IMR-90 (cell line): ENCODE data around the gene DDOST. TPM values are rescaled to one million over a fixed set of nuclear protein-coding genes. Genes with fewer than 3 reads are reported as not detected.
A peak's percentile ranks its signal among the peaks of the same experiment; 100 is the strongest.

Experiments used
- ATAC-seq: fragments of 200-7000 bp; cut with Tn5 transposase; 2 replicates; pipeline ENCODE4 v1.9.1; 2020; ENCODE audit warnings: low read depth, mild to moderate bottlenecking, moderate library complexity
- BruUV-seq: library from RNA; stranded (reverse); fragments of 400-500 nt; replicated peaks from 2 replicates; lab custom pipeline; 2021; lab: Mats Ljungman, UMichigan
- CTCF ChIA-PET: fragments of 300-600 bp; formaldehyde crosslinking; extraction: SDS; loops from one replicate; lab custom pipeline; 2021; ENCODE audit warnings: antibody characterized with exemption; lab: Yijun Ruan, JAX
- POLR2A ChIA-PET: fragments of 300-600 bp; sonication (Branson Sonifier 250); formaldehyde crosslinking; loops from one replicate; lab custom pipeline; 2022; ENCODE audit warnings: antibody characterized with exemption; ENCODE audit not compliant: unreplicated experiment; lab: Charles Lee
- DNase-seq: peaks from one replicate; pipeline ENCODE4 v3.0.0; 2013
- H2AFZ ChIP-seq: replicated peaks from 2 replicates; pipeline ENCODE3; 2013; ENCODE audit warnings: low read length, mild to moderate bottlenecking; ENCODE audit not compliant: poor library complexity
- H2AK5ac ChIP-seq: 2 replicates; pipeline ENCODE4 v1.6.1; 2013; ENCODE audit warnings: low read depth, low read length, inconsistent platforms
- H2AK9ac ChIP-seq: replicated peaks from 2 replicates; pipeline ENCODE3; 2013; ENCODE audit warnings: mild to moderate bottlenecking, low read depth, low read length, moderate library complexity; ENCODE audit not compliant: poor library complexity
- H2BK120ac ChIP-seq: 2 replicates; pipeline ENCODE4 v1.6.1; 2013; ENCODE audit warnings: low read depth, low read length, inconsistent platforms
- H2BK15ac ChIP-seq: 3 replicates; pipeline ENCODE4 v1.6.1; 2013; ENCODE audit warnings: low read depth, low read length, inconsistent platforms
- H2BK20ac ChIP-seq: 2 replicates; pipeline ENCODE4 v1.6.1; 2013; ENCODE audit warnings: low read depth, mild to moderate bottlenecking, inconsistent platforms, low read length, moderate library complexity
- H2BK5ac ChIP-seq: 2 replicates; pipeline ENCODE4 v1.6.1; 2013; ENCODE audit warnings: mild to moderate bottlenecking, low read depth, low read length, inconsistent platforms; ENCODE audit not compliant: poor library complexity, severe bottlenecking
- H3K14ac ChIP-seq: replicated peaks from 2 replicates; pipeline ENCODE4 v1.6.1; 2013; ENCODE audit warnings: low read depth, low read length, inconsistent platforms
- H3K18ac ChIP-seq: 2 replicates; pipeline ENCODE4 v1.6.1; 2013; ENCODE audit warnings: low read depth, low read length, control low read depth
- H3K23ac ChIP-seq: 2 replicates; pipeline ENCODE4 v1.6.1; 2013; ENCODE audit warnings: low read depth, low read length, inconsistent platforms
- H3K27ac ChIP-seq: 2 replicates; pipeline ENCODE4 v1.5.1; 2013; ENCODE audit warnings: mild to moderate bottlenecking, control low read depth, low read length; ENCODE audit not compliant: insufficient read depth
- H3K27me3 ChIP-seq: 2 replicates; pipeline ENCODE4 v1.6.1; 2013; ENCODE audit warnings: low read length; ENCODE audit not compliant: control insufficient read depth, insufficient read depth
- H3K36me3 ChIP-seq: 2 replicates; pipeline ENCODE4 v1.6.1; 2013; ENCODE audit warnings: low read length, mixed read lengths; ENCODE audit not compliant: control insufficient read depth, insufficient read depth
- H3K4ac ChIP-seq: 2 replicates; pipeline ENCODE4 v1.6.1; 2013; ENCODE audit warnings: low read depth, low read length, inconsistent platforms
- H3K4me1 ChIP-seq: 2 replicates; pipeline ENCODE4 v1.6.1; 2013; ENCODE audit warnings: low read length, mixed read lengths; ENCODE audit not compliant: control insufficient read depth, insufficient read depth
- H3K4me2 ChIP-seq: 2 replicates; pipeline ENCODE4 v1.6.1; 2013; ENCODE audit warnings: low read depth, mild to moderate bottlenecking, control low read depth, low read length, moderate library complexity
- H3K4me3 ChIP-seq: 2 replicates; pipeline ENCODE4 v1.5.1; 2013; ENCODE audit warnings: low read depth, mild to moderate bottlenecking, control low read depth, low read length, moderate library complexity; ENCODE audit not compliant: insufficient read depth
- H3K56ac ChIP-seq: 2 replicates; pipeline ENCODE4 v1.6.1; 2013; ENCODE audit warnings: low read length, inconsistent platforms; ENCODE audit not compliant: insufficient read depth; ENCODE audit errors: extremely low read depth
- H3K79me1 ChIP-seq, 2 experiments: 2 replicates each; pipeline ENCODE4 v1.6.1; 2013; ENCODE audit warnings: low read length in 2 of 2, inconsistent platforms in 1 of 2, low read depth in 1 of 2
- H3K9ac ChIP-seq: 2 replicates; pipeline ENCODE4 v1.6.1; 2013; ENCODE audit warnings: low read depth, low read length, control low read depth
- H3K9me1 ChIP-seq: 2 replicates; pipeline ENCODE4 v1.6.1; 2013; ENCODE audit warnings: low read length, inconsistent platforms; ENCODE audit not compliant: insufficient read depth
- H3K9me3 ChIP-seq: 2 replicates; pipeline ENCODE4 v1.6.1; 2013; ENCODE audit warnings: low read length; ENCODE audit not compliant: control insufficient read depth, insufficient read depth
- H4K20me1 ChIP-seq: 2 replicates; pipeline ENCODE4 v1.6.1; 2013; ENCODE audit warnings: low read length, inconsistent platforms; ENCODE audit not compliant: insufficient read depth
- H4K5ac ChIP-seq: 2 replicates; pipeline ENCODE4 v1.6.1; 2013; ENCODE audit warnings: mild to moderate bottlenecking, low read depth, low read length, control low read depth
- H4K8ac ChIP-seq, 2 experiments: 2 replicates each; pipeline ENCODE4 v1.6.1; 2013; ENCODE audit warnings: low read depth in 2 of 2, low read length in 2 of 2, control low read depth in 1 of 2, inconsistent platforms in 1 of 2
- H4K91ac ChIP-seq: 2 replicates; pipeline ENCODE4 v1.6.1; 2013; ENCODE audit warnings: low read depth, low read length, inconsistent platforms; ENCODE audit not compliant: insufficient read depth
- BHLHE40 ChIP-seq: fragments of 150-350 bp; IDR thresholded peaks from 2 replicates; pipeline ENCODE4 v1.6.1; 2016; ENCODE audit warnings: mild to moderate bottlenecking, low read depth, low read length
- CEBPB ChIP-seq: IDR thresholded peaks from 2 replicates; pipeline ENCODE4 v1.6.1; 2012; ENCODE audit warnings: low read depth, low read length, improper control_type of control experiment
- CHD1 ChIP-seq: IDR thresholded peaks from 2 replicates; pipeline ENCODE4 v1.6.1; 2012; ENCODE audit warnings: low read depth, low read length, improper control_type of control experiment
- FOS ChIP-seq: fragments of 150-350 bp; IDR thresholded peaks from 2 replicates; pipeline ENCODE4 v1.6.1; 2016; ENCODE audit warnings: low read depth, low read length
- MAFK ChIP-seq: IDR thresholded peaks from 2 replicates; pipeline ENCODE4 v1.6.1; 2012; ENCODE audit warnings: low read depth, low read length, improper control_type of control experiment
- MAZ ChIP-seq: IDR thresholded peaks from 2 replicates; pipeline ENCODE4 v1.6.1; 2012; ENCODE audit warnings: low read depth, mild to moderate bottlenecking, low read length, improper control_type of control experiment, moderate library complexity, borderline replicate concordance
- MXI1 ChIP-seq: IDR thresholded peaks from 2 replicates; pipeline ENCODE4 v1.6.1; 2012; ENCODE audit warnings: low read depth, mild to moderate bottlenecking, low read length, moderate library complexity, borderline replicate concordance
- NFE2L2 ChIP-seq: fragments of 150-350 bp; IDR thresholded peaks from 2 replicates; pipeline ENCODE4 v1.6.1; 2016; ENCODE audit warnings: low read depth, mild to moderate bottlenecking, low read length
- POLR2A ChIP-seq: IDR thresholded peaks from 2 replicates; pipeline ENCODE4 v1.6.1; 2012; ENCODE audit warnings: mild to moderate bottlenecking, low read depth, low read length
- RAD21 ChIP-seq: IDR thresholded peaks from 2 replicates; pipeline ENCODE4 v1.6.1; 2012; ENCODE audit warnings: low read length, improper control_type of control experiment
- RCOR1 ChIP-seq: IDR thresholded peaks from 2 replicates; pipeline ENCODE4 v1.6.1; 2012; ENCODE audit warnings: mild to moderate bottlenecking, low read length, improper control_type of control experiment; ENCODE audit not compliant: insufficient replicate concordance
- RFX5 ChIP-seq: IDR thresholded peaks from 2 replicates; pipeline ENCODE4 v1.8.0; 2012; ENCODE audit warnings: low read depth, mild to moderate bottlenecking, low read length, moderate library complexity
- SMC3 ChIP-seq: fragments of 150-350 bp; IDR thresholded peaks from 2 replicates; pipeline ENCODE4 v1.6.1; 2016; ENCODE audit warnings: low read depth, mild to moderate bottlenecking, antibody characterized with exemption, low read length, moderate library complexity
- WGBS, 2 experiments: methylation state at CpG; one replicate each; pipeline versions ENCODE4 v1.1.5 to v1.1.7; 2013; ENCODE audit warnings: missing lambda C conversion rate in 2 of 2; ENCODE audit not compliant: insufficient read length in 1 of 2; ENCODE audit errors: extremely low coverage in 2 of 2; 5-methylcytosine and 5-hydroxymethylcytosine counted together
- dilution Hi-C: fragments of 300-500 bp; cut with HindIII; formaldehyde crosslinking; loops from one replicate; pipeline ENCODE4 v1.14.3; 2018; ENCODE audit warnings: low sequenced_read_pairs; ENCODE audit not compliant: unreplicated experiment
- in situ Hi-C: fragments of 300-500 bp; cut with MboI; formaldehyde crosslinking; loops from 3 replicates; pipeline ENCODE4 v1.14.3; 2019; ENCODE audit warnings: low sequenced_read_pairs, inconsistent platforms, mixed read lengths
- intact Hi-C: fragments of 100-400 bp; cut with micrococcal nuclease; formaldehyde crosslinking; loops from 2 replicates; pipeline ENCODE4 v1.10.0; 2022
- polyA plus RNA-seq, 3 experiments: library from polyadenylated mRNA; depleted of rRNA; stranded (reverse); fragments of >200 nt; gene quantifications; 2 replicates each; pipeline ENCODE4 v1.2.3, GENCODE V29; 2012; ENCODE audit warnings: low replicate concordance in 1 of 3
- total RNA-seq: library from RNA; depleted of rRNA; stranded (reverse); fragments of >200 nt; gene quantifications from 2 replicates; pipeline ENCODE4 v1.2.3, GENCODE V29; 2012
- TF ChIP-seq, protein P1 (sequence below): fragments of 150-350 bp; IDR thresholded peaks from 2 replicates; pipeline ENCODE4 v1.6.1; 2017; ENCODE audit warnings: mild to moderate bottlenecking, antibody characterized with exemption, low read length, low read depth
- TF ChIP-seq, protein P2 (sequence below): conservative IDR thresholded peaks from 2 replicates; pipeline ENCODE4 v1.5.1; 2012; ENCODE audit warnings: mild to moderate bottlenecking, low read depth, low read length, improper control_type of control experiment
- TF ChIP-seq, protein P3 (sequence below): fragments of 150-350 bp; IDR thresholded peaks from 2 replicates; pipeline ENCODE4 v1.6.1; 2016; ENCODE audit warnings: low read depth, mild to moderate bottlenecking, low read length, moderate library complexity, borderline replicate concordance

DDOST gene
- total and polyA plus RNA-seq, 2 of the 4 experiments (the other 2 are of a cell fraction) = 179 to 477 TPM

DNA sequence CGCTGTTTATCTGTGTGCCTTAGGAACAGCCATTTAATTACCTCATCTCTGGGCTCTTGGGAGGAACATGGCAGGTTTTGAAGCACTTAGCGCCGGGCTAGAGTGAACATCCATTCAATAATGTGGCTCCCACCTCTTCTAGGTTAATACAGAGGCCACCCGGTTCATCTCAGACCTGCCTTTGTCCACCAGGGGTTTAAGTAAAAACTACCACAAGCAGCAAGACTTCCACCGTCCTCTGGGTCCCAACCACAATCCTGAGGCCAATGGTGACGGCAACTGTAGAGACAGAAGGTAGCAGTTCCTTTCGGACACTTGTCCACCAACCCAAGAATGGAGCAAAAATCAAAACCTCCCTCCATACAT is 924 bp upstream of the DDOST start:
- CTCF ChIA-PET = interaction anchor here (1.1 kb wide), 1 partner anchor 533 kb away, joined by 3 read pairs; no protein-coding TSS in a partner anchor
- ATAC-seq = no peak
- Histone ChIP-seq H3K56ac (0 out of 2 replicates have a peak overlapping the region, but pooled peaks have one; percentile 41), H4K5ac (peak overlapping the region; percentile 94), H3K23ac (no peak overlapping the region), H2AK5ac (peak overlapping the region; percentile 73), H2BK5ac (peak overlapping the region; percentile 78), H2BK15ac (no peak overlapping the region), H3K79me1 (peaks cover 26 to 50% of the 10 kb centered on the region in 2 experiments), H4K20me1 (no peaks in the 10 kb centered on the region; the same call in 1 of the 2 replicates), H3K4me1 (peaks cover 4% of the 10 kb centered on the region), H3K9me1 (peaks cover 9% of the 10 kb centered on the region), H4K91ac (peak overlapping the region; percentile 86), H3K4ac (peak overlapping the region; percentile 89), H3K36me3 (peaks cover 7% of the 10 kb centered on the region), H3K18ac (no peak overlapping the region), H3K4me2 (peak overlapping the region; percentile 96), H3K9ac (peak overlapping the region; percentile 89), H2BK120ac (no peak overlapping the region), H3K27ac (peak overlapping the region; percentile 87), H3K14ac (peak overlapping the region; percentile 55), H4K8ac (peak overlapping the region; percentile 98 to 99), H3K9me3 (no peaks in the 10 kb centered on the region), H2AK9ac (peak overlapping the region; percentile 72), H3K4me3 (peak overlapping the region; percentile 75), H2AFZ (peak overlapping the region; percentile 93), H3K27me3 (no peaks in the 10 kb centered on the region), H2BK20ac (no peak overlapping the region)
- BruUV-seq = no TSS peak
- in situ Hi-C loops (no loop called here), intact Hi-C loops (loop anchor here (1.0 kb wide), 1 partner anchor 36 kb away; no protein-coding TSS in a partner anchor), dilution Hi-C loops (no loop called here)
- no peak for DNase-seq
- TF ChIP-seq SMC3 (no peak), RCOR1 (no peak), RFX5 (no peak), FOS (no peak), CEBPB (no peak), MAFK (no peak), CHD1 (no peak), BHLHE40 (no peak), NFE2L2 (no peak), MAZ (no peak), RAD21 (no peak), POLR2A (no peak), MXI1 (no peak)
- TF ChIP-seq, protein P1, sequence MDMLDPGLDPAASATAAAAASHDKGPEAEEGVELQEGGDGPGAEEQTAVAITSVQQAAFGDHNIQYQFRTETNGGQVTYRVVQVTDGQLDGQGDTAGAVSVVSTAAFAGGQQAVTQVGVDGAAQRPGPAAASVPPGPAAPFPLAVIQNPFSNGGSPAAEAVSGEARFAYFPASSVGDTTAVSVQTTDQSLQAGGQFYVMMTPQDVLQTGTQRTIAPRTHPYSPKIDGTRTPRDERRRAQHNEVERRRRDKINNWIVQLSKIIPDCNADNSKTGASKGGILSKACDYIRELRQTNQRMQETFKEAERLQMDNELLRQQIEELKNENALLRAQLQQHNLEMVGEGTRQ = no peak
- TF ChIP-seq, protein P2, sequence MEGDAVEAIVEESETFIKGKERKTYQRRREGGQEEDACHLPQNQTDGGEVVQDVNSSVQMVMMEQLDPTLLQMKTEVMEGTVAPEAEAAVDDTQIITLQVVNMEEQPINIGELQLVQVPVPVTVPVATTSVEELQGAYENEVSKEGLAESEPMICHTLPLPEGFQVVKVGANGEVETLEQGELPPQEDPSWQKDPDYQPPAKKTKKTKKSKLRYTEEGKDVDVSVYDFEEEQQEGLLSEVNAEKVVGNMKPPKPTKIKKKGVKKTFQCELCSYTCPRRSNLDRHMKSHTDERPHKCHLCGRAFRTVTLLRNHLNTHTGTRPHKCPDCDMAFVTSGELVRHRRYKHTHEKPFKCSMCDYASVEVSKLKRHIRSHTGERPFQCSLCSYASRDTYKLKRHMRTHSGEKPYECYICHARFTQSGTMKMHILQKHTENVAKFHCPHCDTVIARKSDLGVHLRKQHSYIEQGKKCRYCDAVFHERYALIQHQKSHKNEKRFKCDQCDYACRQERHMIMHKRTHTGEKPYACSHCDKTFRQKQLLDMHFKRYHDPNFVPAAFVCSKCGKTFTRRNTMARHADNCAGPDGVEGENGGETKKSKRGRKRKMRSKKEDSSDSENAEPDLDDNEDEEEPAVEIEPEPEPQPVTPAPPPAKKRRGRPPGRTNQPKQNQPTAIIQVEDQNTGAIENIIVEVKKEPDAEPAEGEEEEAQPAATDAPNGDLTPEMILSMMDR = no peak
- TF ChIP-seq, protein P3, sequence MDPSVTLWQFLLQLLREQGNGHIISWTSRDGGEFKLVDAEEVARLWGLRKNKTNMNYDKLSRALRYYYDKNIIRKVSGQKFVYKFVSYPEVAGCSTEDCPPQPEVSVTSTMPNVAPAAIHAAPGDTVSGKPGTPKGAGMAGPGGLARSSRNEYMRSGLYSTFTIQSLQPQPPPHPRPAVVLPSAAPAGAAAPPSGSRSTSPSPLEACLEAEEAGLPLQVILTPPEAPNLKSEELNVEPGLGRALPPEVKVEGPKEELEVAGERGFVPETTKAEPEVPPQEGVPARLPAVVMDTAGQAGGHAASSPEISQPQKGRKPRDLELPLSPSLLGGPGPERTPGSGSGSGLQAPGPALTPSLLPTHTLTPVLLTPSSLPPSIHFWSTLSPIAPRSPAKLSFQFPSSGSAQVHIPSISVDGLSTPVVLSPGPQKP = no peak
- POLR2A ChIA-PET = no interaction called here
- WGBS, 2 experiments = 68% methylated on average over 2 of the region's 7 CpGs; no CpG with 5 or more reads in 1 of the 2 experiments
